KG1 (cell line): ENCODE measurements around the gene POLR3F.
"Not testable (repeated sequence)": the region's sequence is repeated elsewhere in the genome, so short reads cannot be mapped to it uniquely, and the experiment has no call there.

Source experiments
- DNase-seq: peaks from one replicate; lab custom pipeline; 2025; lab: John Stamatoyannopoulos, UW

Gene POLR3F, protein sequence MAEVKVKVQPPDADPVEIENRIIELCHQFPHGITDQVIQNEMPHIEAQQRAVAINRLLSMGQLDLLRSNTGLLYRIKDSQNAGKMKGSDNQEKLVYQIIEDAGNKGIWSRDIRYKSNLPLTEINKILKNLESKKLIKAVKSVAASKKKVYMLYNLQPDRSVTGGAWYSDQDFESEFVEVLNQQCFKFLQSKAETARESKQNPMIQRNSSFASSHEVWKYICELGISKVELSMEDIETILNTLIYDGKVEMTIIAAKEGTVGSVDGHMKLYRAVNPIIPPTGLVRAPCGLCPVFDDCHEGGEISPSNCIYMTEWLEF

DNA sequence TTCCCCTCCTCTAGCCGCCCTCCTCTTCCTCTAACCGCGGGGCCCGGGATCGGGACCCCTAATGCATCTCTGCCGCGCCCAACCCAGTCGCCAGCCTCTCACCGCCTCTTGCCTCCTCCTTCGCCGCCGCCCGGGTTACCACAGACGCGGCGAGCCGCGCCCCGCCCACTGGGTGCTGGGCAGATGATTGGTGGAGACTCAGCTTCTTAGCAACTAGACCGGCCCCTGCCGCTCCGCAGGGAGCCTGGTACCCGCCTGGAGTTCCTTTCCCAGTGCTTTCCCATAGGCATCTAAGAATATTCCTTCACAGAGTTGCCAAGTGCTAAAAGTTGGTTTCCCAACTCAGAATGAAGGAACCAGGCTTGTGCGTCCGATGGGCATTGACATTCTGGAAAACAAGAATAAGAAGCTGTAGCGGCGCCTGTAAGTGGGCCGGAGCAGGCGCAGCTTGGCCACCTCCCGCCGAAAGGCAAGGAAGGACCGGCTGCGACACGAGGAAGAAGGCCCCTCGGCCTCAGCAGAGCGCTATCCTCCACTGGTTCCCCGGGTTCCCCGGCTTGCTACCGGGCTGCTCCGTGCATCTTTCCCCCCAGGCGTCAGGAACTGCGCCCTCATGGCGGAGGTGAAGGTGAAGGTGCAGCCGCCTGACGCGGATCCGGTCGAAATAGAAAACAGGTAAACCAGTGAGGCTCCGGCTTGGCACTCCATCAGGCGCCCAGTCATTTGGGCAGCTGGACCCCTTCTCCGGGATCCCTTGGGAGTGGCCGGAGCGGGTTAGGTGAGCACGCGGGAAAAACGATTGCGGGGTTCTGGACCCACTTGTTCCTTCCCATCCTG, at the start of gene POLR3F, which contains the start of gene DZANK1:
POLR3F (plus strand) TSS at position 497 of the 837 bp plus-strand sequence; CDS start at position 614, 117 bp downstream.
DZANK1 (minus strand) TSS at position 137 of the 837 bp plus-strand sequence. CDS start 1,672 bp downstream, outside the sequence.
- peak; percentile 98 for DNase-seq

DNA sequence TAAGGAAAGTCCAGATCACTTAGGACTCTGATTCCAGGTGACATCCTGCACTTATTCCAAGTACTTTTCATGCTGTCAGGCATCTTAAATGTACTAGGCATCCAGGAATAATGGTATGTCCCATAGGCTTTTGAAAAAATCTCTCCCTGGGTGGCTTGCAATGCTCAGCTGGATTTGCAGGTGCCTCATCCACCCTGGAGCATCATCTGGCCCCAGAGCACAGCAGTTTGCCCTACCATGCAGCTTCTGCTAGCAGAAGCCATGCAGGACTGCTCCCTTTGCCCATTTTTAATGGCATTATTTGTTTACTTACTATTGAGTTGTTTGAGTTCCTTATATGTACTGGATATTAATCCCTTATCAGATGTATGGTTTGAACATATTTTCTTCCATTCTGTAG, 45.6 kb upstream of the POLR3F start:
- no peak for DNase-seq

GRCh38 chr20:18427214-18427613, 40.0 kb upstream of the POLR3F start:
- no peak for DNase-seq

GRCh38 chr20:18428490-18429173, 38.6 kb upstream of the POLR3F start:
- DNase-seq, result no peak

- DNase-seq, result no peak
Observed at GRCh38 chr20:18430172-18430826, 36.9 kb upstream of the POLR3F start.

DNA sequence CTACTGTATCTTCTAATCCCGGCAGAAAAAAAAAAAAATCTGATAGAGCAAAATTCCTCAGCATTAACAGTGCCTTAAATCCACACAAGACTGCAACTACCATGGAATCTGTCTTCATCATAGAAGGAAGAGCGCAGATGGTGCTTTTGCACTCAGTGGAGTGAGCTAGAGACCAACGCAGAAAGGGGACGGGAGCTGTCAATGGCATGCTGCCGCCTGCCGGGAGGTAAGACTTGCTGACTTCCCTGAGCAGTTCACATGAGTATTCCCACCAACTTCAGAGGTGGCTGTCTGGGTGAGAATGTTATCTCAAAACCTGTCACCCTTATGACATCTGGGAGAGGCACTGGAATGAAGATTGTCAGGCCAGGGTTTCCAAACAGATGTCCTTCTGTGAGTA, 36.0 kb upstream of the POLR3F start:
- no peak for DNase-seq

- DNase-seq, result no peak
Observed at GRCh38 chr20:18436847-18437246, 30.3 kb upstream of the POLR3F start.

GRCh38 chr20:18440403-18440802, 26.8 kb upstream of the POLR3F start:
- no peak for DNase-seq

GRCh38 chr20:18443886-18444285, 23.3 kb upstream of the POLR3F start:
- DNase-seq, result no peak

DNA sequence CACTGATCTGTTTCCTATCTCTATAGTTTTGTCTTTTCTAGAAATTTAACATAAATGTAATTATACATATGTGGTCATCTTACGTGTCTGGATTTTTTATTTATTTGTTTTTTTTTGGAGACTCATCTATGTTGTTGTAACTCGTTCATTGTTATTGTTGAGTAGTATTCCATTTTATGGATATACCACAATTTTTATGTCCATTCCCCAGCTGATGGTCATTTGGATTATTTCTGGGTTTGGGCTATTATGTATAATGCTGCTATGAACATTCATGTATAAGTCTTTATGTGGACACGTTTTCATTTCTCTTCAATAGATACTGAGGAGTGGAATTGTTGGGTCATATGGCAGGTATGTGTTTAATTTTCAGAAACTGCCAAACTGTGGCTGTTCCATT, 10.6 kb upstream of the POLR3F start:
- no peak for DNase-seq

- DNase-seq, result no peak
Observed at GRCh38 chr20:18465536-18466200, 1.5 kb upstream of the POLR3F start.

DNA sequence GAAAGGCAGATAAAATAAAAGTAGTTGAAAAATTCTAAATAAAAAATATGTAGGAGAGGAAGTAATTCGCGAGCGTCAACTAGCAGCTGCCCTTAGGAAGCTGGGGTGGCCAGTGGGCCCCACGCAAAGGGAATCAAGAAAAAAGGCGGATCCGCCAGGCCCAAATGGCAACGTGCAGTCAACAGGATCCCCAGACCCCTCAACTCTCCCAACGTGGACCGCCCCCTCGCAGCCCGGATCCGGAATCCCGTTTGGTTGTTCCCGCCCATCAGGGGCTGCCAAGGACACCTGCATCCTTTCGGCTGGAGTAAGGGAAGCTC, 656 bp upstream of the POLR3F start:
- no peak for DNase-seq

DNA sequence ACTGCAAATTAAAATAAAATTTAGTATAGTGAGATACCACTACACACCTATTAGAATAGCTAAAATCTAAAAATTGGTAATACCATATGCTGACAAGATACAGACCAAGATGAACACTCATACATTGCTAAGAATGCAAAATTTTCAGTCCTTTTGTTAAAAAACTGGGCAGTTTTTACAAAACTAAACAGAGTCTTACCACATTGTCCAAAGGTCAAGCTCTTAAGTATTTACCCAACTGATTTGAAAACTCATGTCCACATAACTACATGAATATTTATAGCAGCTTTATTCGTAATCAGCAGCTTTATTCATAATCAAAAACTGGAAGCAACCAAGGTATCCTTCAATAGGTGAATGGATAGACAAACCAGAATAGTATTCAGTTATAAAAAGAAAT, 10.0 kb downstream of the POLR3F start:
- no peak for DNase-seq

DNA sequence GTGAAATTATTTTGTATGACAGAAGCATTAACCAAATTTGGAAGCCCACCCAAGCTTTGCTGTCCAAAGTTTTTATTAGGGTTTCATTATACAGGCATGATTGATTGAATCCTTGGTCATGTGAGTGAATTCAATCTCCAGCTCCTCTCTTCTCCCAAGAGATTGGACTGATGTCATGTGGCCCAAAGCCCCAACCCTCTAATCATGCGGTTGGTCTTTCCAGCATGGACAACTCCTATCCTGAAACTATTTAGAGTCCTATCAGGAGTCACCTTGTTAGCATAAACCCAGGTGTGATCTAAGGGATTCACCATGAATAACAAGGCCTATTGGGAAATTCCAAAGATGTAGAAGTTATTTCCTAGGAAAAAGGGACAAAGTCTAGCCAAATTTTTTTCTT, 10.6 kb downstream of the POLR3F start:
- no peak for DNase-seq

DNA sequence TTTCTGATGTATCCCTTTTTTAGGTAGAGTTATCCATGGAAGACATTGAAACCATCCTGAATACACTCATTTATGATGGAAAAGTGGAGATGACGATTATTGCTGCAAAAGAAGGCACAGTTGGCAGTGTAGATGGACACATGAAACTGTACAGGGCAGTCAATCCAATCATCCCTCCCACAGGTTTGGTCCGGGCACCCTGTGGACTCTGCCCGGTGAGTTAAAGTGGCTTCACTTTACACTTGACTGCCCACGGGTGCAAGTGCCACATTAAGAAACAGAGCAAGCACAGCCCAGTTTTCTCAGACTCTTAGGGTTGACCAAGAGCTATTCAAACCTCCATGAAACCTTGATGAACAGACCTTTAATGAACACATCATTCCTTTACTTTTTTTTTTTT, 14.4 kb downstream of the POLR3F start:
- DNase-seq, result no peak

- DNase-seq, result no peak
Observed at GRCh38 chr20:18488301-18488700, 21.1 kb downstream of the POLR3F start.

GRCh38 chr20:18496042-18496441, 28.9 kb downstream of the POLR3F start:
- DNase-seq, result no peak

DNA sequence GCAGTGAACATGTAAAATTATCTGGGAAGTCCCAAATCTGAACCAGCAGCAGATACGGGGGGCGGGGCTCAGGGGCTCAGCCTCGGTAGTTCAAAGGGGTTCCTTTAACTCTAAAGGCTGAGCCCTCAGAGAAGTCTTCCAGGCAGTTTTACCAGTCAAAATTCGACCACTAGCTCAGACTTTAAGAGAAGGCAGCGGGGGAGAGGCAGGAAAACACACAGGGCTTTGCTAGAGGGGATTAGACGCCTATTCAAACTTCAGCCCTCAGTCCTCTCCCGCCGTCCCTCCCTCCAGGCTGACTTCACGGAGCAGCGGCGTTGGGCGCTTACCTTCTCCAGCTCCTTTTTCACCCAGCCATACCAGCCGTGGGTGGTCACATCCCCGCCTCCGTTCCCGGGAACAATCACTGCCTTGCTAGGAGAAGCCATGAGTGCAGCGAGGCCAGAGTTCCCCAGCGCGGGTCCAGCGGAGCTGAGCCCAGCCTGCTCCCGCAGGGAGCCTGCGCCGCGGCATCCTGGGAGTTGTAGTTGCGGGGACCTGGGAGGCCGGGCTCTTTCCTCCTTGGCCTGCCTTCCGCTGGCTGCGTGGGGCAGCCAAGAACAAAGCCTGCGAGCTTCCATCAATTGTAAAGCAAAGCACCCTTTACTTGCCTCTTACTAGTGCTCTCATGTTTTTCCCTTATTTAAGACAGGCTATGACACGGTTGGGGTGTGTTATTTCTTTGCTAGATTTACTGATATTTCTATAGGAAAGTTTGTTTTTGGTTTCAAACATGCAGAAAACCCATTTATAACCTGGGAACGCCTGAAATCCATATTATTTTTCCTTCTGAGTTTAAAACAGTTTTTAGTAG, 29.8 kb downstream of the POLR3F start, which contains the start of gene RBBP9:
RBBP9 (minus strand) TSS at position 486 of the 853 bp plus-strand sequence; CDS start at position 428, 58 bp downstream.
- peak; percentile 58 for DNase-seq

DNA sequence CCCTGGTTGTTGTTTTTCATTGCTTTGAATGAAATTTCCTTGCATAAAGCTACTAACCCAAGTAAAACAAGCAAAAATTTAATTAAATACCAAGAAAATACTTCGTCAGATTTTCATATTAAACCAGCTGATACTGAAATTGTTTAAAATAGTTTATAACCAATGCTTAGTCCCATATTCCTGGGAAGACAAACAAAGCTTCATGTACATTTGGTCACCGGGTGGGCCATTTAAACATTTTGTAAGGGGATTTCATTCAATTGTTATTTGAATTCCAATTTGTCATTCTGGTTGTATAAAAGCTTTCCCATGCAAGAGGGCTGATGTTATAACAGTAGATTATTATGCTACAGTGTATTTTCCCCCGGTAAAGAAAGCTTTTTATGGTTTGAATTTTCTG, 30.4 kb downstream of the POLR3F start:
- no peak for DNase-seq

DNA sequence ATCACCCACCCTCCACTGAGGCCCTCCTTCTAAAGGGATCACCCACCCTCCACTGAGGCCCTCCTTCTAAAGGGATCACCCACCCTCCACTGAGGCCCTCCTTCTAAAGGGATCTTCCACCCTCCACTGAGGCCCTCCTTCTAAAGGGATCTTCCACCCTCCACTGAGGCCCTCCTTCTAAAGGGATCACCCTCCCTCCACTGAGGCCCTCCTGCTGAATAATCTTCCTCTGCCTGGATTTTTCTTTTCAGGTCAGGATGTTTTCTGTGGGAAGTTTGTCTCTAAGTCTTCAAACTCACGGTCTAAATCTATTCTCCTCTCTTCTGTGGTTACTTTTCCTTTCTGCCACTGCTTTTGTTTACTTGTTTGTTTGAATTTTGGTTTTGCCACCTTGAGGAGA, 34.5 kb downstream of the POLR3F start:
- not testable (repeated sequence) for DNase-seq
